Measurements from ENCODE around the gene ASTN2. TPM values are rescaled to one million over a fixed set of nuclear protein-coding genes. Genes with fewer than 3 reads are reported as not detected.

The ASTN2 gene
- total and polyA plus RNA-seq, 2 donors (not counting 3 experiments of a cell fraction or from before 2014, with no cell fraction given) = 1.0 to 1.9 TPM

DNA sequence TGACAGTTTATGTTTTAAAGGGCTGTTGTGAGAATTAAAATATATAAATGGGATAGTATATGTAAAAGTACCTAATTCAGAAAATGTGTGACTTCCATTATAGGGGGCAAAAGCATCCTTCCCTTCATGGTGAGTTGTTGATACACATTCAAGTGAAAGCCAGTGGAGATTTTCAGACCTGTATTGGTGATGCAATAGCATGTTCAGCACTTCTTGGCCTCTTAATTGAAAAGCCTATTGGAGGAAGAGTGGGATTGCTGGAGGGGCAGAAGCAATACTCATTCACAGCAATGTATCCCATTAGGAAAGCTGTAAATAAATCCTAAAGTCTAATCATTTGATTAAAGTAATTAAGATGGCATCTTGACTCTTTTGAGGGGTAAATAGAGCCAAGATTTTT lies 710.4 kb downstream of the ASTN2 start:
- FAIRE-seq = no peak
- ChIA-PET POLR2A (no interaction called here), CTCF (interaction anchor here (0.8 to 1.7 kb wide), 2 partner anchors 11 to 33 kb away, joined by 3 to 4 read pairs; no protein-coding TSS in a partner anchor)
- Histone ChIP-seq H3K9ac (replicated peaks; ENCODE audit: extremely low read depth, insufficient read depth, low read length) (no peak overlapping the region), H3K4me1 (ENCODE audit: control insufficient read depth, extremely low read depth, insufficient read depth, low read length) (no peaks in the 10 kb centered on the region), H3K9me3 (replicated peaks; ENCODE audit: control insufficient read depth, insufficient read depth, low read length) (no peaks in the 10 kb centered on the region), H2AFZ (ENCODE audit: low read depth, low read length) (no peak overlapping the region), H3K4me2 (ENCODE audit: insufficient read depth, low read length) (no peak overlapping the region), H3K36me3 (ENCODE audit: control insufficient read depth in 2 of 2, extremely low read depth in 1 of 2, insufficient read depth in 2 of 2, low read length in 2 of 2) (peaks cover 0 to 5% of the 10 kb centered on the region in 2 experiments), H3K79me2 (ENCODE audit: control insufficient read depth, insufficient read depth, low read length) (peaks cover 3% of the 10 kb centered on the region), H3K9me1 (replicated peaks; ENCODE audit: control insufficient read depth, extremely low read depth, insufficient read depth, low read length) (no peaks in the 10 kb centered on the region), H4K20me1 (replicated peaks; ENCODE audit: control insufficient read depth, extremely low read depth, insufficient read depth, low read length) (peaks cover 3% of the 10 kb centered on the region), H3K4me3 (replicated peaks in 1 of 3; ENCODE audit: insufficient read depth in 1 of 3, low read depth in 1 of 3, low read length in 3 of 3) (no peak overlapping the region), H3K27me3 (ENCODE audit: control insufficient read depth in 2 of 2, insufficient read depth in 2 of 2, low read length in 2 of 2) (no peaks in the 10 kb centered on the region), H3K27ac (ENCODE audit: insufficient read depth, low read depth, low read length) (no peak overlapping the region)
- intact Hi-C loops (cut with micrococcal nuclease) = no loop called here
- no peak for TF ChIP-seq GATA2 (IDR thresholded peaks at IDR 0.05; ENCODE audit: insufficient read depth, insufficient read length, low read depth, low read length)
- TF ChIP-seq MYC (IDR thresholded peaks at IDR 0.05; ENCODE audit: low read depth, low read length) = no peak
- no peak for TF ChIP-seq EZH2 (IDR thresholded peaks at IDR 0.05; ENCODE audit: borderline replicate concordance, low read depth, low read length, severe bottlenecking)
- no peak for TF ChIP-seq CTCF (IDR thresholded peaks at IDR 0.05; ENCODE audit: extremely low read depth in 1 of 2, insufficient read depth in 1 of 2, low read depth in 1 of 2, low read length in 2 of 2)
- no peak for TF ChIP-seq MAX (IDR thresholded peaks at IDR 0.05; ENCODE audit: insufficient read depth, insufficient read length)
- no peak for TF ChIP-seq JUN (IDR thresholded peaks at IDR 0.05; ENCODE audit: borderline replicate concordance, insufficient read depth, insufficient read length, low read depth)
- no peak for TF ChIP-seq FOS (IDR thresholded peaks at IDR 0.05; ENCODE audit: borderline replicate concordance, insufficient read depth, low read length)
- no peak for TF ChIP-seq POLR2AphosphoS5 (IDR thresholded peaks at IDR 0.05; ENCODE audit: insufficient read depth, low read depth, low read length)
- no peak for TF ChIP-seq POLR2A (IDR thresholded peaks at IDR 0.05; ENCODE audit: low read depth, low read length)
- dilution Hi-C loops (cut with MboI; ENCODE audit: extremely low pct_ligation_motif_present, low sequenced_read_pairs) = no loop called here
- no TSS peak for BruUV-seq (replicated peaks)
- no peak for DNase-seq (ENCODE audit: low read depth, low spot score)

All from endothelial cell of umbilical vein (primary cell).